H9 (cell line): ENCODE data around the gene CCDC71L. TPM values are rescaled to one million over a fixed set of nuclear protein-coding genes. Genes with fewer than 3 reads are reported as not detected.
"Not testable (repeated sequence)": the region's sequence is repeated elsewhere in the genome, so short reads cannot be mapped to it uniquely, and the experiment has no call there.

Experiments
- DNase-seq: peaks from one replicate; pipeline ENCODE4 v3.0.0-alpha.2; 2017
- H2AFZ ChIP-seq: one replicate; pipeline ENCODE4 v1.6.1; 2013; ENCODE audit warnings: mild to moderate bottlenecking, low read length, control low read depth, moderate library complexity
- H2AK5ac ChIP-seq: 2 replicates; pipeline ENCODE4 v1.6.1; 2013; ENCODE audit warnings: low read length, control low read depth, mixed read lengths; ENCODE audit not compliant: insufficient read length
- H2BK120ac ChIP-seq: one replicate; pipeline ENCODE4 v1.6.1; 2013; ENCODE audit warnings: low read depth, mild to moderate bottlenecking, low read length, control low read depth, inconsistent platforms; ENCODE audit not compliant: poor library complexity, severe bottlenecking
- H2BK12ac ChIP-seq: 2 replicates; pipeline ENCODE4 v1.6.1; 2013; ENCODE audit warnings: low read length, control low read depth, mixed read lengths, low read depth; ENCODE audit not compliant: insufficient read length
- H2BK15ac ChIP-seq: 2 replicates; pipeline ENCODE4 v1.6.1; 2013; ENCODE audit warnings: low read depth, low read length, control low read depth
- H2BK20ac ChIP-seq: one replicate; pipeline ENCODE4 v1.6.1; 2013; ENCODE audit warnings: low read depth, mild to moderate bottlenecking, low read length, control low read depth, inconsistent platforms; ENCODE audit not compliant: poor library complexity, severe bottlenecking
- H2BK5ac ChIP-seq: 2 replicates; pipeline ENCODE4 v1.6.1; 2013; ENCODE audit warnings: low read length, control low read depth, mixed read lengths; ENCODE audit not compliant: insufficient read length
- H3K14ac ChIP-seq: 2 replicates; pipeline ENCODE4 v1.6.1; 2013; ENCODE audit warnings: low read length, control low read depth; ENCODE audit not compliant: insufficient read depth
- H3K18ac ChIP-seq: 2 replicates; pipeline ENCODE4 v1.6.1; 2013; ENCODE audit warnings: low read depth, mild to moderate bottlenecking, mixed read lengths, low read length, control low read depth; ENCODE audit not compliant: insufficient read length
- H3K23ac ChIP-seq: 2 replicates; pipeline ENCODE4 v1.6.1; 2013; ENCODE audit warnings: low read length, control low read depth, mixed read lengths, low read depth; ENCODE audit not compliant: insufficient read length
- H3K23me2 ChIP-seq: 2 replicates; pipeline ENCODE4 v1.6.1; 2013; ENCODE audit warnings: low read depth, mild to moderate bottlenecking, mixed read lengths, low read length, control low read depth; ENCODE audit not compliant: insufficient read length, poor library complexity, severe bottlenecking
- H3K27ac ChIP-seq: 2 replicates; pipeline ENCODE4 v1.5.1; 2013; ENCODE audit warnings: low read length, control low read depth, mixed read lengths, low read depth; ENCODE audit not compliant: insufficient read length
- H3K27me3 ChIP-seq: 2 replicates; pipeline ENCODE4 v1.6.1; 2013; ENCODE audit warnings: low read length, control low read depth, inconsistent platforms; ENCODE audit not compliant: insufficient read depth
- H3K4ac ChIP-seq: 2 replicates; pipeline ENCODE4 v1.6.1; 2013; ENCODE audit warnings: low read depth, mild to moderate bottlenecking, control low read depth, inconsistent platforms, low read length, moderate library complexity
- H3K4me1 ChIP-seq: 2 replicates; pipeline ENCODE4 v1.6.1; 2013; ENCODE audit warnings: low read length, control low read depth, inconsistent platforms; ENCODE audit not compliant: insufficient read depth
- H3K4me2 ChIP-seq: 2 replicates; pipeline ENCODE4 v1.6.1; 2013; ENCODE audit warnings: low read length, control low read depth, mixed read lengths; ENCODE audit not compliant: insufficient read length, insufficient read depth
- H3K56ac ChIP-seq: 2 replicates; pipeline ENCODE4 v1.6.1; 2013; ENCODE audit warnings: low read depth, mild to moderate bottlenecking, mixed read lengths, low read length, control low read depth; ENCODE audit not compliant: insufficient read length
- H3K79me1 ChIP-seq: 2 replicates; pipeline ENCODE4 v1.6.1; 2013; ENCODE audit warnings: low read depth, mild to moderate bottlenecking, moderate library complexity, low read length, control low read depth, inconsistent platforms; ENCODE audit not compliant: insufficient read depth, poor library complexity, severe bottlenecking
- H3K79me2 ChIP-seq: 2 replicates; pipeline ENCODE4 v1.6.1; 2013; ENCODE audit warnings: low read length, control low read depth, inconsistent platforms; ENCODE audit not compliant: insufficient read depth
- H3K9ac ChIP-seq: 2 replicates; pipeline ENCODE4 v1.6.1; 2013; ENCODE audit warnings: low read length, control low read depth, mixed read lengths; ENCODE audit not compliant: insufficient read length; ENCODE audit errors: extremely low read depth
- H3K9me3 ChIP-seq: one replicate; pipeline ENCODE4 v1.6.1; 2013; ENCODE audit warnings: low read depth, low read length, inconsistent platforms; ENCODE audit not compliant: control insufficient read depth
- H3T11ph ChIP-seq: one replicate; pipeline ENCODE4 v1.6.1; 2013; ENCODE audit warnings: mild to moderate bottlenecking, low read length, control low read depth, inconsistent platforms
- H4K20me1 ChIP-seq: one replicate; pipeline ENCODE4 v1.6.1; 2013; ENCODE audit not compliant: control insufficient read depth, insufficient read length, insufficient read depth
- H4K5ac ChIP-seq: 2 replicates; pipeline ENCODE4 v1.6.1; 2013; ENCODE audit warnings: low read depth, mild to moderate bottlenecking, mixed read lengths, low read length, control low read depth; ENCODE audit not compliant: insufficient read length
- H4K8ac ChIP-seq: replicated peaks from 2 replicates; pipeline ENCODE4 v1.6.1; 2013; ENCODE audit warnings: low read length, control low read depth, mixed read lengths, low read depth; ENCODE audit not compliant: insufficient read length
- H4K91ac ChIP-seq: 2 replicates; pipeline ENCODE4 v1.6.1; 2013; ENCODE audit warnings: low read depth, mild to moderate bottlenecking, moderate library complexity, mixed read lengths, low read length, control low read depth; ENCODE audit not compliant: insufficient read length
- H3K27ac Mint-ChIP-seq, 3 experiments: 2 replicates in 2 of 3; 3 replicates in 1 of 3; pipeline ENCODE4 v1.8.0; 2020 to 2021; ENCODE audit warnings: mixed read lengths in 3 of 3, mild to moderate bottlenecking in 1 of 3, moderate library complexity in 1 of 3
- H3K27me3 Mint-ChIP-seq: 2 replicates; pipeline ENCODE4 v1.8.0; 2021; ENCODE audit warnings: low read depth, mild to moderate bottlenecking, moderate library complexity, mixed read lengths
- H3K36me3 Mint-ChIP-seq, 3 experiments: 2 replicates in 2 of 3; 3 replicates in 1 of 3; pipeline ENCODE4 v1.8.0; 2020 to 2021; ENCODE audit warnings: low read depth in 3 of 3, mixed read lengths in 3 of 3; ENCODE audit not compliant: insufficient read depth in 1 of 3
- H3K4me1 Mint-ChIP-seq, 2 experiments: 2 replicates each; pipeline ENCODE4 v1.8.0; 2020; ENCODE audit warnings: mixed read lengths in 2 of 2
- H3K4me3 Mint-ChIP-seq, 2 experiments: 2 replicates in 1 of 2; 3 replicates in 1 of 2; pipeline ENCODE4 v1.8.0; 2020 to 2021; ENCODE audit warnings: mild to moderate bottlenecking in 2 of 2, mixed read lengths in 2 of 2, moderate library complexity in 1 of 2
- H3K9me3 Mint-ChIP-seq, 2 experiments: 2 replicates in 1 of 2; 3 replicates in 1 of 2; pipeline ENCODE4 v1.8.0; 2020; ENCODE audit warnings: mild to moderate bottlenecking in 2 of 2, mixed read lengths in 2 of 2, moderate library complexity in 1 of 2
- CTCF ChIP-seq: fragments of 200-600 bp; sonication (generic); conservative IDR thresholded peaks from 3 replicates; pipeline ENCODE4 v1.8.0; 2021; ENCODE audit warnings: antibody characterized with exemption, mild to moderate bottlenecking
- WGBS: extraction: QIAGEN DNeasy Blood & Tissue Kit; methylation state at CpG from one replicate; pipeline ENCODE4 v1.1.7; 2013; ENCODE audit warnings: missing lambda C conversion rate, low lambda C conversion rate, mixed read lengths; ENCODE audit not compliant: insufficient read length; ENCODE audit errors: extremely low coverage; 5-methylcytosine and 5-hydroxymethylcytosine counted together
- total RNA-seq: library from RNA; stranded (reverse); gene quantifications from 2 replicates; pipeline ENCODE4 v1.2.1, GENCODE V29; 2021

The CCDC71L gene
- total RNA-seq, 1 experiment from 2014 or later, result 13.7 TPM

- Histone ChIP-seq H4K8ac (no peak overlapping the region), H3K27ac (no peak overlapping the region), H2BK15ac (no peak overlapping the region), H3K27me3 (no peaks in the 10 kb centered on the region), H3K79me1 (no peaks in the 10 kb centered on the region), H3K9me3 (no peaks in the 10 kb centered on the region), H4K91ac (no peak overlapping the region), H2BK20ac (no peak overlapping the region), H2BK120ac (no peak overlapping the region), H3T11ph (no peak overlapping the region), H3K23ac (no peak overlapping the region), H2BK5ac (no peak overlapping the region), H2BK12ac (no peak overlapping the region), H3K14ac (no peak overlapping the region), H4K20me1 (no peaks in the 10 kb centered on the region), H3K79me2 (no peaks in the 10 kb centered on the region), H4K5ac (no peak overlapping the region), H3K23me2 (no peaks in the 10 kb centered on the region), H3K56ac (no peak overlapping the region), H2AFZ (no peak overlapping the region), H3K4me2 (no peak overlapping the region), H3K4ac (no peak overlapping the region), H2AK5ac (no peak overlapping the region), H3K9ac (no peak overlapping the region), H3K4me1 (no peaks in the 10 kb centered on the region), H3K18ac (no peak overlapping the region)
- Mint-ChIP-seq H3K27me3 (peaks cover 4% of the 10 kb centered on the region; the same call in 1 of the 2 replicates), H3K27ac (no peak overlapping the region), H3K9me3 (peaks cover 13 to 18% of the 10 kb centered on the region in 2 experiments; a peak in 4 of 5 replicates), H3K4me3 (no peak overlapping the region), H3K4me1 (no peaks in the 10 kb centered on the region), H3K36me3 (peaks cover 0 to 5% (median 5%) of the 10 kb centered on the region in 3 experiments; a peak in 2 of 7 replicates)
- DNase-seq, result no peak
- no peak for TF ChIP-seq CTCF
- WGBS, result no CpG with 5 or more reads among the region's 2 CpGs
These were observed 31.6 kb upstream of the CCDC71L start for GRCh38 chr7:106692450-106693051.

- not testable (repeated sequence) for H4K8ac ChIP-seq, H3K27me3 ChIP-seq, H3K23ac ChIP-seq, H3K56ac ChIP-seq, H2AK5ac ChIP-seq, H3K14ac ChIP-seq, DNase-seq, H3K18ac ChIP-seq, H3K36me3 Mint-ChIP-seq, H3K9me3 ChIP-seq, H2BK5ac ChIP-seq, H2BK120ac ChIP-seq, H3K27ac Mint-ChIP-seq, H4K5ac ChIP-seq, H3T11ph ChIP-seq, H3K4me3 Mint-ChIP-seq, H2BK15ac ChIP-seq, H4K91ac ChIP-seq, H3K4me1 Mint-ChIP-seq, H3K9ac ChIP-seq, H3K23me2 ChIP-seq, H2AFZ ChIP-seq, H3K4me1 ChIP-seq, H3K79me2 ChIP-seq, H3K27ac ChIP-seq, H3K79me1 ChIP-seq, H3K4me2 ChIP-seq, H3K27me3 Mint-ChIP-seq, H4K20me1 ChIP-seq, H3K4ac ChIP-seq, H2BK12ac ChIP-seq, H2BK20ac ChIP-seq
- no CpG with 5 or more reads among the region's 2 CpGs for WGBS
- H3K9me3 Mint-ChIP-seq, result peaks cover 17 to 21% of the 10 kb centered on the region in 2 experiments
These were observed 27.2 kb upstream of the CCDC71L start for GRCh38 chr7:106688161-106688560.
